PC-9 (cell line): ENCODE data around the gene UBE2QL1. TPM values are rescaled to one million over a fixed set of nuclear protein-coding genes. Genes with fewer than 3 reads are reported as not detected.

Experiments
- BruUV-seq: library from RNA; stranded (reverse); fragments of 400-500 nt; replicated peaks from 2 replicates; lab custom pipeline; 2021; lab: Mats Ljungman, UMichigan
- CTCF ChIA-PET: fragments of 300-600 bp; sonication (Branson Sonifier 250); formaldehyde crosslinking; loops from one replicate; lab custom pipeline; 2022; ENCODE audit warnings: antibody characterized with exemption; lab: Charles Lee
- POLR2A ChIA-PET: fragments of 300-600 bp; sonication (Branson Sonifier 250); formaldehyde crosslinking; loops from one replicate; lab custom pipeline; 2022; ENCODE audit warnings: antibody characterized with exemption; ENCODE audit not compliant: unreplicated experiment; lab: Charles Lee
- DNase-seq, 2 experiments: peaks; one replicate each; pipeline versions ENCODE4 v3.0.0 to v3.0.0-alpha.2; 2015 to 2022; ENCODE audit warnings: mixed read lengths in 1 of 2
- H2AFZ ChIP-seq: fragments of 200-600 bp; sonication (generic); 2 replicates; pipeline ENCODE4 v1.8.1; 2017; ENCODE audit warnings: antibody characterized with exemption
- H3F3A ChIP-seq: fragments of 200-600 bp; sonication (generic); 2 replicates; pipeline ENCODE4 v1.8.1; 2017; ENCODE audit warnings: antibody characterized with exemption, mild to moderate bottlenecking, low read depth; ENCODE audit not compliant: insufficient read depth
- H3K27ac ChIP-seq: fragments of 200-600 bp; sonication (generic); 2 replicates; pipeline ENCODE4 v1.6.1; 2016; ENCODE audit warnings: mixed run types
- H3K27me3 ChIP-seq: fragments of 200-600 bp; sonication (generic); 2 replicates; pipeline ENCODE4 v1.6.1; 2016; ENCODE audit warnings: low read depth, mixed run types; ENCODE audit not compliant: insufficient read depth
- H3K36me3 ChIP-seq: fragments of 200-600 bp; sonication (generic); 2 replicates; pipeline ENCODE4 v1.6.1; 2016; ENCODE audit warnings: low read depth, mixed run types
- H3K4me1 ChIP-seq: fragments of 200-600 bp; sonication (generic); replicated peaks from 2 replicates; pipeline ENCODE4 v1.6.1; 2016; ENCODE audit warnings: mixed run types; ENCODE audit not compliant: insufficient read depth
- H3K4me2 ChIP-seq: fragments of 200-600 bp; sonication (generic); 2 replicates; pipeline ENCODE4 v1.6.1; 2017; ENCODE audit warnings: mixed run types
- H3K4me3 ChIP-seq: fragments of 200-600 bp; sonication (generic); 2 replicates; pipeline ENCODE4 v1.6.1; 2016; ENCODE audit warnings: mixed run types
- H3K79me2 ChIP-seq: fragments of 200-600 bp; sonication (generic); 2 replicates; pipeline ENCODE4 v1.6.1; 2017; ENCODE audit warnings: low read depth, mixed run types
- H3K9me2 ChIP-seq: fragments of 200-600 bp; sonication (generic); 2 replicates; pipeline ENCODE4 v1.8.1; 2017; ENCODE audit warnings: mild to moderate bottlenecking; ENCODE audit not compliant: insufficient read depth
- H3K9me3 ChIP-seq: fragments of 200-600 bp; sonication (generic); 2 replicates; pipeline ENCODE4 v1.8.1; 2016; ENCODE audit warnings: low read depth; ENCODE audit not compliant: insufficient read depth
- H4K20me1 ChIP-seq: fragments of 200-600 bp; sonication (generic); 2 replicates; pipeline ENCODE4 v1.8.1; 2017; ENCODE audit not compliant: insufficient read depth
- CTCF ChIP-seq: fragments of 200-600 bp; sonication (generic); conservative IDR thresholded peaks from 2 replicates; pipeline ENCODE4 v1.6.1; 2017; ENCODE audit warnings: mixed run types, antibody characterized with exemption, mild to moderate bottlenecking, moderate library complexity
- EZH2 ChIP-seq: fragments of 200-600 bp; sonication (generic); IDR thresholded peaks from 2 replicates; pipeline ENCODE4 v1.8.0; 2017; ENCODE audit warnings: antibody characterized with exemption, low read depth
- intact Hi-C: fragments of 100-400 bp; cut with micrococcal nuclease; formaldehyde crosslinking; loops from one replicate; pipeline ENCODE4 v1.10.0; 2022; ENCODE audit not compliant: unreplicated experiment
- total RNA-seq: library from RNA; stranded (reverse); gene quantifications from 2 replicates; pipeline ENCODE4 v1.2.3, GENCODE V29; 2021

UBE2QL1 gene
- total RNA-seq, 1 experiment from 2014 or later, result not detected

GRCh38 chr5:6446626-6447309 lies 1.9 kb upstream of the UBE2QL1 start:
- Histone ChIP-seq H2AFZ (no peak overlapping the region), H3K4me3 (no peak overlapping the region), H3K79me2 (no peaks in the 10 kb centered on the region), H3K36me3 (no peaks in the 10 kb centered on the region), H3K4me2 (no peak overlapping the region), H3K27me3 (peaks cover 30% of the 10 kb centered on the region), H3K27ac (no peak overlapping the region), H4K20me1 (no peaks in the 10 kb centered on the region), H3K4me1 (no peaks in the 10 kb centered on the region), H3F3A (no peaks in the 10 kb centered on the region), H3K9me2 (no peaks in the 10 kb centered on the region), H3K9me3 (no peaks in the 10 kb centered on the region)
- no peak for DNase-seq
- intact Hi-C loops, result no loop called here
- CTCF ChIA-PET, result no interaction called here
- POLR2A ChIA-PET, result no interaction called here
- TF ChIP-seq CTCF (no peak), EZH2 (no peak)
- no TSS peak for BruUV-seq

- H3K4me3 ChIP-seq, result no peak overlapping the region
- no peaks in the 10 kb centered on the region for H4K20me1 ChIP-seq
- no peaks in the 10 kb centered on the region for H3K4me1 ChIP-seq
- no peaks in the 10 kb centered on the region for H3F3A ChIP-seq
- H3K4me2 ChIP-seq, result no peak overlapping the region
- no peaks in the 10 kb centered on the region for H3K79me2 ChIP-seq
- no peaks in the 10 kb centered on the region for H3K9me3 ChIP-seq
- intact Hi-C loops, result no loop called here
- H3K36me3 ChIP-seq, result no peaks in the 10 kb centered on the region
- H2AFZ ChIP-seq, result no peak overlapping the region
- H3K27me3 ChIP-seq, result peaks cover 38% of the 10 kb centered on the region
- H3K27ac ChIP-seq, result no peak overlapping the region
- no TSS peak for BruUV-seq
- ChIA-PET POLR2A (no interaction called here), CTCF (no interaction called here)
- no peaks in the 10 kb centered on the region for H3K9me2 ChIP-seq
- no peak for TF ChIP-seq EZH2
- TF ChIP-seq CTCF, result no peak
- DNase-seq, result no peak
Measured at GRCh38 chr5:6447384-6448140, 1.1 kb upstream of the UBE2QL1 start.

- H3K4me2 ChIP-seq, result no peak overlapping the region
- DNase-seq, result no peak
- no peaks in the 10 kb centered on the region for H3K79me2 ChIP-seq
- H3K4me1 ChIP-seq, result no peaks in the 10 kb centered on the region
- H3F3A ChIP-seq, result no peaks in the 10 kb centered on the region
- POLR2A ChIA-PET, result no interaction called here
- H3K36me3 ChIP-seq, result no peaks in the 10 kb centered on the region
- peaks cover 44% of the 10 kb centered on the region for H3K27me3 ChIP-seq
- no peak overlapping the region for H3K27ac ChIP-seq
- H3K9me3 ChIP-seq, result no peaks in the 10 kb centered on the region
- no peak overlapping the region for H2AFZ ChIP-seq
- H4K20me1 ChIP-seq, result no peaks in the 10 kb centered on the region
- no peaks in the 10 kb centered on the region for H3K9me2 ChIP-seq
- TF ChIP-seq CTCF (no peak), EZH2 (no peak)
- no peak overlapping the region for H3K4me3 ChIP-seq
- intact Hi-C loops, result no loop called here
- no TSS peak for BruUV-seq
- CTCF ChIA-PET, result no interaction called here
Measured at GRCh38 chr5:6448141-6448491, 543 bp upstream of the UBE2QL1 start.
